H9 (cell line): ENCODE measurements around the gene VRK3. TPM values are rescaled to one million over a fixed set of nuclear protein-coding genes. Genes with fewer than 3 reads are reported as not detected.

ENCODE experiments used
- DNase-seq: peaks from one replicate; pipeline ENCODE4 v3.0.0-alpha.2; 2017
- H2AFZ ChIP-seq: one replicate; pipeline ENCODE4 v1.6.1; 2013; ENCODE audit warnings: mild to moderate bottlenecking, low read length, control low read depth, moderate library complexity
- H2AK5ac ChIP-seq: 2 replicates; pipeline ENCODE4 v1.6.1; 2013; ENCODE audit warnings: low read length, control low read depth, mixed read lengths; ENCODE audit not compliant: insufficient read length
- H2BK120ac ChIP-seq: one replicate; pipeline ENCODE4 v1.6.1; 2013; ENCODE audit warnings: low read depth, mild to moderate bottlenecking, low read length, control low read depth, inconsistent platforms; ENCODE audit not compliant: poor library complexity, severe bottlenecking
- H2BK12ac ChIP-seq: 2 replicates; pipeline ENCODE4 v1.6.1; 2013; ENCODE audit warnings: low read length, control low read depth, mixed read lengths, low read depth; ENCODE audit not compliant: insufficient read length
- H2BK15ac ChIP-seq: 2 replicates; pipeline ENCODE4 v1.6.1; 2013; ENCODE audit warnings: low read depth, low read length, control low read depth
- H2BK20ac ChIP-seq: one replicate; pipeline ENCODE4 v1.6.1; 2013; ENCODE audit warnings: low read depth, mild to moderate bottlenecking, low read length, control low read depth, inconsistent platforms; ENCODE audit not compliant: poor library complexity, severe bottlenecking
- H2BK5ac ChIP-seq: 2 replicates; pipeline ENCODE4 v1.6.1; 2013; ENCODE audit warnings: low read length, control low read depth, mixed read lengths; ENCODE audit not compliant: insufficient read length
- H3K14ac ChIP-seq: 2 replicates; pipeline ENCODE4 v1.6.1; 2013; ENCODE audit warnings: low read length, control low read depth; ENCODE audit not compliant: insufficient read depth
- H3K18ac ChIP-seq: 2 replicates; pipeline ENCODE4 v1.6.1; 2013; ENCODE audit warnings: low read depth, mild to moderate bottlenecking, mixed read lengths, low read length, control low read depth; ENCODE audit not compliant: insufficient read length
- H3K23ac ChIP-seq: 2 replicates; pipeline ENCODE4 v1.6.1; 2013; ENCODE audit warnings: low read length, control low read depth, mixed read lengths, low read depth; ENCODE audit not compliant: insufficient read length
- H3K23me2 ChIP-seq: 2 replicates; pipeline ENCODE4 v1.6.1; 2013; ENCODE audit warnings: low read depth, mild to moderate bottlenecking, mixed read lengths, low read length, control low read depth; ENCODE audit not compliant: insufficient read length, poor library complexity, severe bottlenecking
- H3K27ac ChIP-seq: 2 replicates; pipeline ENCODE4 v1.5.1; 2013; ENCODE audit warnings: low read length, control low read depth, mixed read lengths, low read depth; ENCODE audit not compliant: insufficient read length
- H3K27me3 ChIP-seq: 2 replicates; pipeline ENCODE4 v1.6.1; 2013; ENCODE audit warnings: low read length, control low read depth, inconsistent platforms; ENCODE audit not compliant: insufficient read depth
- H3K4ac ChIP-seq: 2 replicates; pipeline ENCODE4 v1.6.1; 2013; ENCODE audit warnings: low read depth, mild to moderate bottlenecking, control low read depth, inconsistent platforms, low read length, moderate library complexity
- H3K4me1 ChIP-seq: 2 replicates; pipeline ENCODE4 v1.6.1; 2013; ENCODE audit warnings: low read length, control low read depth, inconsistent platforms; ENCODE audit not compliant: insufficient read depth
- H3K4me2 ChIP-seq: 2 replicates; pipeline ENCODE4 v1.6.1; 2013; ENCODE audit warnings: low read length, control low read depth, mixed read lengths; ENCODE audit not compliant: insufficient read length, insufficient read depth
- H3K56ac ChIP-seq: 2 replicates; pipeline ENCODE4 v1.6.1; 2013; ENCODE audit warnings: low read depth, mild to moderate bottlenecking, mixed read lengths, low read length, control low read depth; ENCODE audit not compliant: insufficient read length
- H3K79me1 ChIP-seq: 2 replicates; pipeline ENCODE4 v1.6.1; 2013; ENCODE audit warnings: low read depth, mild to moderate bottlenecking, moderate library complexity, low read length, control low read depth, inconsistent platforms; ENCODE audit not compliant: insufficient read depth, poor library complexity, severe bottlenecking
- H3K79me2 ChIP-seq: 2 replicates; pipeline ENCODE4 v1.6.1; 2013; ENCODE audit warnings: low read length, control low read depth, inconsistent platforms; ENCODE audit not compliant: insufficient read depth
- H3K9ac ChIP-seq: 2 replicates; pipeline ENCODE4 v1.6.1; 2013; ENCODE audit warnings: low read length, control low read depth, mixed read lengths; ENCODE audit not compliant: insufficient read length; ENCODE audit errors: extremely low read depth
- H3K9me3 ChIP-seq: one replicate; pipeline ENCODE4 v1.6.1; 2013; ENCODE audit warnings: low read depth, low read length, inconsistent platforms; ENCODE audit not compliant: control insufficient read depth
- H3T11ph ChIP-seq: one replicate; pipeline ENCODE4 v1.6.1; 2013; ENCODE audit warnings: mild to moderate bottlenecking, low read length, control low read depth, inconsistent platforms
- H4K20me1 ChIP-seq: one replicate; pipeline ENCODE4 v1.6.1; 2013; ENCODE audit not compliant: control insufficient read depth, insufficient read length, insufficient read depth
- H4K5ac ChIP-seq: 2 replicates; pipeline ENCODE4 v1.6.1; 2013; ENCODE audit warnings: low read depth, mild to moderate bottlenecking, mixed read lengths, low read length, control low read depth; ENCODE audit not compliant: insufficient read length
- H4K8ac ChIP-seq: replicated peaks from 2 replicates; pipeline ENCODE4 v1.6.1; 2013; ENCODE audit warnings: low read length, control low read depth, mixed read lengths, low read depth; ENCODE audit not compliant: insufficient read length
- H4K91ac ChIP-seq: 2 replicates; pipeline ENCODE4 v1.6.1; 2013; ENCODE audit warnings: low read depth, mild to moderate bottlenecking, moderate library complexity, mixed read lengths, low read length, control low read depth; ENCODE audit not compliant: insufficient read length
- H3K27ac Mint-ChIP-seq, 3 experiments: 2 replicates in 2 of 3; 3 replicates in 1 of 3; pipeline ENCODE4 v1.8.0; 2020 to 2021; ENCODE audit warnings: mixed read lengths in 3 of 3, mild to moderate bottlenecking in 1 of 3, moderate library complexity in 1 of 3
- H3K27me3 Mint-ChIP-seq: 2 replicates; pipeline ENCODE4 v1.8.0; 2021; ENCODE audit warnings: low read depth, mild to moderate bottlenecking, moderate library complexity, mixed read lengths
- H3K36me3 Mint-ChIP-seq, 3 experiments: 2 replicates in 2 of 3; 3 replicates in 1 of 3; pipeline ENCODE4 v1.8.0; 2020 to 2021; ENCODE audit warnings: low read depth in 3 of 3, mixed read lengths in 3 of 3; ENCODE audit not compliant: insufficient read depth in 1 of 3
- H3K4me1 Mint-ChIP-seq, 2 experiments: 2 replicates each; pipeline ENCODE4 v1.8.0; 2020; ENCODE audit warnings: mixed read lengths in 2 of 2
- H3K4me3 Mint-ChIP-seq, 2 experiments: 2 replicates in 1 of 2; 3 replicates in 1 of 2; pipeline ENCODE4 v1.8.0; 2020 to 2021; ENCODE audit warnings: mild to moderate bottlenecking in 2 of 2, mixed read lengths in 2 of 2, moderate library complexity in 1 of 2
- H3K9me3 Mint-ChIP-seq, 2 experiments: 2 replicates in 1 of 2; 3 replicates in 1 of 2; pipeline ENCODE4 v1.8.0; 2020; ENCODE audit warnings: mild to moderate bottlenecking in 2 of 2, mixed read lengths in 2 of 2, moderate library complexity in 1 of 2
- CTCF ChIP-seq: fragments of 200-600 bp; sonication (generic); conservative IDR thresholded peaks from 3 replicates; pipeline ENCODE4 v1.8.0; 2021; ENCODE audit warnings: antibody characterized with exemption, mild to moderate bottlenecking
- WGBS: extraction: QIAGEN DNeasy Blood & Tissue Kit; methylation state at CpG from one replicate; pipeline ENCODE4 v1.1.7; 2013; ENCODE audit warnings: missing lambda C conversion rate, low lambda C conversion rate, mixed read lengths; ENCODE audit not compliant: insufficient read length; ENCODE audit errors: extremely low coverage; 5-methylcytosine and 5-hydroxymethylcytosine counted together
- total RNA-seq: library from RNA; stranded (reverse); gene quantifications from 2 replicates; pipeline ENCODE4 v1.2.1, GENCODE V29; 2021

The VRK3 gene
- total RNA-seq, 1 experiment from 2014 or later: 33.5 TPM

DNA sequence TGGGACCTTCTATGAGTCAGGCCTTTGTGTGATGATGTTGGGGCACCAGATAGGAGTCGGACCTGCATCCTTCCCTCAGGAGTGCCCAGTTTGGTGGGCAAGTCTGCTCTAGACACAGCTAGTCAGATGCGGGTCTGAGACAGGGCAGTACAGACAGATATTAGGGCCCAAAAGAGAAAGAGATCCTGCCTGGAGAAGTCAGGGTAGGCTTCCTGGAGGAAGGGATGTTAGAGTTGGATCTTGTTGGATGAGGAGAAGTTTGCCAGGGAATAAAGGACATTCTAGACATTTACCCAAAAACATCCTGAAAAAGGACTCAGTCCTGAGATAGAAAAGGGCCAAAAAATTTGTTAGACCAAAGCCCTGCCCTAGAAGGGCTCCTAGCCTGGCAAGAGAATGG lies 17.2 kb downstream of the VRK3 start:
- no peaks in the 10 kb centered on the region for H4K20me1 ChIP-seq
- H3K4me1 Mint-ChIP-seq: no peaks in the 10 kb centered on the region
- H2BK120ac ChIP-seq: no peak overlapping the region
- no peak overlapping the region for H2AK5ac ChIP-seq
- no peak overlapping the region for H2BK20ac ChIP-seq
- no peak overlapping the region for H2BK15ac ChIP-seq
- H3K4me1 ChIP-seq: no peaks in the 10 kb centered on the region
- H3K23ac ChIP-seq: no peak overlapping the region
- H3K4me2 ChIP-seq: no peak overlapping the region
- H2AFZ ChIP-seq: no peak overlapping the region
- H3K4ac ChIP-seq: no peak overlapping the region
- H3K23me2 ChIP-seq: no peaks in the 10 kb centered on the region
- H3K79me2 ChIP-seq: no peaks in the 10 kb centered on the region
- H4K5ac ChIP-seq: no peak overlapping the region
- no peak overlapping the region for H2BK5ac ChIP-seq
- H3K56ac ChIP-seq: no peak overlapping the region
- no peak overlapping the region for H3K27ac Mint-ChIP-seq
- H3K18ac ChIP-seq: no peak overlapping the region
- no peaks in the 10 kb centered on the region for H3K27me3 Mint-ChIP-seq
- no peak overlapping the region for H4K91ac ChIP-seq
- H3K27me3 ChIP-seq: no peaks in the 10 kb centered on the region
- H3K79me1 ChIP-seq: no peaks in the 10 kb centered on the region
- no peak overlapping the region for H2BK12ac ChIP-seq
- no peak for TF ChIP-seq CTCF
- H3K9me3 Mint-ChIP-seq: no peaks in the 10 kb centered on the region
- no peak overlapping the region for H3T11ph ChIP-seq
- DNase-seq: no peak
- peaks cover 8 to 23% (median 21%) of the 10 kb centered on the region in 3 experiments for H3K36me3 Mint-ChIP-seq
- no CpG with 5 or more reads among the region's 2 CpGs for WGBS
- no peaks in the 10 kb centered on the region for H3K9me3 ChIP-seq
- H3K4me3 Mint-ChIP-seq: no peak overlapping the region
- H4K8ac ChIP-seq: no peak overlapping the region
- no peak overlapping the region for H3K9ac ChIP-seq
- H3K27ac ChIP-seq: no peak overlapping the region
- H3K14ac ChIP-seq: no peak overlapping the region
